Ovary (tissue), 10 donors: ENCODE measurements around the gene TMEM14C. TPM values are rescaled to one million over a fixed set of nuclear protein-coding genes. Genes with fewer than 3 reads are reported as not detected.

Source experiments
- DNase-seq, 5 donors: peaks; one replicate each; pipeline ENCODE4 v3.0.0-alpha.2; 2019 to 2020
- H3K27ac ChIP-seq, 2 donors: fragments of 200-600 bp; one replicate each; pipeline versions ENCODE4 v1.5.1 to v1.8.0; 2019 to 2022
- H3K27me3 ChIP-seq: fragments of 200-600 bp; one replicate; pipeline ENCODE4 v1.8.0; 2022
- H3K36me3 ChIP-seq: fragments of 200-600 bp; sonication (generic); one replicate; pipeline ENCODE4 v1.5.1; 2019
- H3K4me1 ChIP-seq: one replicate; pipeline ENCODE4 v1.8.1; 2013; ENCODE audit warnings: mild to moderate bottlenecking, moderate library complexity; ENCODE audit not compliant: insufficient read depth
- H3K4me3 ChIP-seq: fragments of 200-600 bp; sonication (generic); one replicate; pipeline ENCODE4 v1.5.1; 2017
- H3K9me3 ChIP-seq, 2 donors: fragments of 200-600 bp in 1 of 2; sonication (generic) in 1 of 2; one replicate each; pipeline versions ENCODE4 v1.5.1 to v1.8.1; 2013 to 2019; ENCODE audit warnings: mild to moderate bottlenecking in 1 of 2, moderate library complexity in 1 of 2
- CTCF ChIP-seq, 3 donors: fragments of 450-650 bp in 2 of 3; fragments of 200-600 bp in 1 of 3; IDR thresholded peaks; one replicate each; pipeline versions ENCODE4 v1.5.1 to v1.8.0; 2016 to 2022; ENCODE audit warnings: antibody characterized with exemption in 3 of 3, mild to moderate bottlenecking in 1 of 3
- EP300 ChIP-seq: sonication (generic); formaldehyde crosslinking; IDR thresholded peaks from one replicate; pipeline ENCODE4 v1.6.1; 2017; ENCODE audit warnings: antibody characterized with exemption
- POLR2A ChIP-seq: fragments of 450-650 bp; IDR thresholded peaks from one replicate; pipeline ENCODE4 v1.6.1; 2017; ENCODE audit warnings: antibody characterized with exemption, mild to moderate bottlenecking, moderate library complexity
- WGBS, 3 donors: extraction: QIAGEN DNeasy Blood & Tissue Kit in 1 of 3; methylation state at CpG; one replicate each; pipeline versions ENCODE4 v1.1.5 to v1.1.7; 2013 to 2017; 5-methylcytosine and 5-hydroxymethylcytosine counted together
- intact Hi-C, 4 donors: fragments of 100-400 bp; cut with DNase I; formaldehyde crosslinking; loops; one replicate each; pipeline versions ENCODE4 v1.11.0 to v1.15.1; 2022 to 2023
- long read RNA-seq, 3 donors: library from polyadenylated mRNA in 2 of 3; unstranded in 2 of 3; transcript quantifications; one replicate each; pipeline ENCODE4 v2.0.0 and lab custom pipeline, GENCODE V29; 2021 to 2026
- polyA plus RNA-seq, 2 donors: library from polyadenylated mRNA; stranded (reverse); fragments of 200-250 nt in 1 of 2; fragments of 350-450 nt in 1 of 2; fragmentation: Illumina TruSeq in 1 of 2; extraction: RNeasy Lipid Tissue Mini Kit (QIAGEN cat#74804) in 1 of 2; gene quantifications; one replicate each; pipeline ENCODE4 v1.2.3, GENCODE V29; 2013 to 2014
- total RNA-seq, 7 donors: library from RNA; depleted of rRNA in 2 of 7; stranded (reverse); fragments of >200 nt in 2 of 7; fragmentation: NEBNext Ultra II Directional in 3 of 7; extraction: Animal tissue kit (Norgen Biotek cat#: 25700) in 3 of 7; gene quantifications; one replicate each; pipeline versions ENCODE4 v1.1.0 to v1.2.4, GENCODE V29; 2016 to 2023
- donor health status: DM: no; HTN: no; CAD: no; lungs with moderate emphysema.
- donor health status: DM: no; HTN: no; CAD: no.
- donor health status: Bipolar disorder and iron deficiency.
- donor health status: DM: yes; HTN: yes; CAD: no.
- donor health status: DM: no; HTN: no; CAD: no.
- donor health status: DM: yes; HTN: yes; CAD: no.

TMEM14C gene
- total RNA-seq: 100 to 1,000 TPM in 3 of 7 donors, 10 to 100 TPM in 4; 92.8 to 146 (median 99.4) TPM
- polyA plus RNA-seq: 100 to 1,000 TPM; 167 to 207 TPM
- long read RNA-seq, donor 1, transcript TMEM14C-201 (6 exons, 1,113 nt): major isoform, 99 of 110 reads
- long read RNA-seq, donor 1, partial matches to known transcripts: 3 of 110 reads
- long read RNA-seq, donor 1, other reads (novel, unspliced or antisense): 3 of 110 reads
- long read RNA-seq, donor 2, transcript TMEM14C-201 (6 exons, 1,113 nt): major isoform, 67 of 81 reads
- long read RNA-seq, donor 2, partial matches to known transcripts: 10 of 81 reads
- long read RNA-seq, donor 2, other reads (novel, unspliced or antisense): 0 of 81 reads
- long read RNA-seq, donor 3, transcript TMEM14C-205 (6 exons, 1,177 nt): minor isoform, 8 of 90 reads
- long read RNA-seq, donor 3, transcript TMEM14C-201 (6 exons, 1,113 nt): major isoform, 71 of 90 reads
- long read RNA-seq, donor 3, partial matches to known transcripts: 1 of 90 reads
- long read RNA-seq, donor 3, other reads (novel, unspliced or antisense): 7 of 90 reads

- no peaks in the 10 kb centered on the region for H3K36me3 ChIP-seq
- H3K27ac ChIP-seq: peak within 1 kb of the TSS in 1 of 2 donors; percentile 73
- H3K4me3 ChIP-seq: peak within 1 kb of the TSS; percentile 91
- intact Hi-C loops: loop anchor here in 1 of 4 donors (2.0 kb wide), 2 partner anchors 26 to 28 kb away; partner anchors contain the start of genes C6orf52 and PAK1IP1
- WGBS, 3 donors: 0 to 1% (median 1%) methylated on average over 53 to 55 of the region's 55 CpGs
- DNase-seq: peak; percentile 98 to 99 (median 99)
- H3K9me3 ChIP-seq: no peaks in the 10 kb centered on the region
- H3K4me1 ChIP-seq: peaks cover 10% of the 10 kb centered on the region
- no peaks in the 10 kb centered on the region for H3K27me3 ChIP-seq
- TF ChIP-seq POLR2A (no peak), EP300 (no peak), CTCF (IDR thresholded peaks at IDR 0.05) (no peak)
Measured at GRCh38 chr6:10722820-10723566, at the start of gene TMEM14C. TMEM14C (plus strand) TSS chr6:10723070; CDS start chr6:10724614, 1,544 bp downstream.

- DNase-seq: no peak
- Histone ChIP-seq H3K4me3 (no peak overlapping the region), H3K36me3 (no peaks in the 10 kb centered on the region), H3K27ac (no peak overlapping the region), H3K4me1 (no peaks in the 10 kb centered on the region), H3K27me3 (no peaks in the 10 kb centered on the region), H3K9me3 (no peaks in the 10 kb centered on the region)
- intact Hi-C loops: no loop called here
- TF ChIP-seq POLR2A: no peak
- TF ChIP-seq CTCF (IDR thresholded peaks at IDR 0.05): no peak
- no peak for TF ChIP-seq EP300
- 91 to 96% (median 94%) methylated on average over 7 of the region's 7 CpGs for WGBS, 3 donors
Measured at GRCh38 chr6:10676403-10676802, 46.5 kb upstream of the TMEM14C start.

GRCh38 chr6:10678456-10678855 is 44.4 kb upstream of the TMEM14C start:
- intact Hi-C loops: no loop called here
- DNase-seq: no peak

More at GRCh38 chr6:10678456-10678855, 44.4 kb upstream of the TMEM14C start:
- Histone ChIP-seq H3K9me3 (no peaks in the 10 kb centered on the region), H3K36me3 (no peaks in the 10 kb centered on the region), H3K4me1 (no peaks in the 10 kb centered on the region), H3K4me3 (no peak overlapping the region), H3K27ac (no peak overlapping the region), H3K27me3 (no peaks in the 10 kb centered on the region)
- WGBS, 3 donors: 87 to 89% (median 89%) methylated on average over 4 of the region's 4 CpGs
- TF ChIP-seq EP300 (no peak), CTCF (IDR thresholded peaks at IDR 0.05) (no peak), POLR2A (no peak)
